ENCODE data around the gene TSPAN14.
"Not testable (repeated sequence)": the region's sequence is repeated elsewhere in the genome, so short reads cannot be mapped to it uniquely, and the experiment has no call there.

TSPAN14 gene, protein sequence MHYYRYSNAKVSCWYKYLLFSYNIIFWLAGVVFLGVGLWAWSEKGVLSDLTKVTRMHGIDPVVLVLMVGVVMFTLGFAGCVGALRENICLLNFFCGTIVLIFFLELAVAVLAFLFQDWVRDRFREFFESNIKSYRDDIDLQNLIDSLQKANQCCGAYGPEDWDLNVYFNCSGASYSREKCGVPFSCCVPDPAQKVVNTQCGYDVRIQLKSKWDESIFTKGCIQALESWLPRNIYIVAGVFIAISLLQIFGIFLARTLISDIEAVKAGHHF

DNA sequence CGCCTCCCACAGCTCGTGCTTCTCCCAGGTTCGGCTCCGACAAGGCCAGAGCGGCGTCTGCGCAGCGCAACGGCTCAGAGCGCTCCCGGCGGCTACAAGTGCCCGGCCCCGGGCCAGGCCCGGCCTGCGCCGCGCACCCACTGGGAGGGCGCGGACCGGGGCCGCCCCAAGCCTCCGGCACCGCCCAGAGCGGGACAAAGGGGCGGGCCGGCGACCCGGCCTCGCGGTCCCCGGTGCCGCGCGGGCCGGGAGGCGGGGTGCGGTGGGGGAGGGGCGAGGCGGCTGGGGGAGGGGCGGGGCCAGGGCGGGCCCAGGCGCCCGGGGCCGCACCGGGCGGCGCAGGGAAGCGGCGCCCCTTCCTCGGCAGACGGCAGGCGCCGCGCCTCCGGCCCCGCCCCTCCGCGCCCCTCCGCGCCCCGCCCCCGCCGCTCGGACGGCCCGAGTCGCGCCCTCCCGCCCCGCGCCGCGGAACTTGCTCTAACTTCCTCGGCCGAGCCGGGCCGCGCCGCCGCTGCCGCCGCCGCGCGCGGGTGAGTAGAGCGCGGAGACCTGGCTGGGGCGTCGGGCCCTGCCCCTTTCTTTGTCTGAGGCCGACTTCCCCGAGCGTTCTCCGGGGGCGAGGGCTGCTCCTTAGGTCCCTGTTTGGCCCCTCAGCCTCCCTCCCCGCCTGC, at the start of gene TSPAN14:
Gene TSPAN14, plus strand, starts transcription at position 469 of the 671 bp plus-strand sequence. CDS start 34,924 bp downstream, outside the sequence.
- peak; percentile 83 to 86 for DNase-seq

DNA sequence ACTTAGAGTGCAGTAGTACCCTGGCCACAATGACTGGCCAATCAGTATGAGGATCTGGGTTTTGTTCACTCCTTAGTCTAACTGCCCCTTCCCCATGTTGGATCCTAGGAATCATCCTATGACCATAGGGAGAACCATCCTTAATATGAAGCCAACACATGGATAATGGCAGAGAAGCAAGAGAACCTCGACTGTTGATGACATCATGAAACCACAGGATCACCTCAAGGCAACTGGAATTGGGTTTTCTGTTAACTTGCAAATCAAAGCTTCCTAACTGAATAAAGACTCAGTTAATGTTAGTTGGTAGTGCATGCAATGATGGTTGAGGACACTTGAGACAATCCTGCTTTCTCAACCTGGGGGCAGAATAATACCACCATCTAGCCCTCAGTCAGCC, 49.1 kb upstream of the TSPAN14 start:
- DNase-seq = no peak

DNA sequence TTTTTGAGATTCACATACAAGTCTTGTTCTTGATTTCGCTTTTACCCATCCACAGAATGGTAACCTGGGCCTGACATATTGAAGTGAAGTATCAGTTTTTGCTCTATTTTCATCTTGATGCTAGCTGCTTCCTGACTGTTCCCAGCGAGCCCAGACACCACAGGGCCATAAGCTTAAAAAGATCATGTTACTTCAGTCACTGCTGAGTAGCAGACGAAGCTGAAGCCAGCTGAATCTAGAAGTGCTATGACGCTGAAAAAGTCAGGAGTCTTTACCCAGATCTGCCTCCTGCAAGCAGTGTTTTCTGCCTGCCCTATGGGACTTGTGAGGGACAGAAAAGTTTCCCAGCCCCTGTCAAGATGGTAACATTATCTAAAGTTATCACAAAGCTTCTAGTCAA, 48.5 kb upstream of the TSPAN14 start:
- no peak for DNase-seq

DNA sequence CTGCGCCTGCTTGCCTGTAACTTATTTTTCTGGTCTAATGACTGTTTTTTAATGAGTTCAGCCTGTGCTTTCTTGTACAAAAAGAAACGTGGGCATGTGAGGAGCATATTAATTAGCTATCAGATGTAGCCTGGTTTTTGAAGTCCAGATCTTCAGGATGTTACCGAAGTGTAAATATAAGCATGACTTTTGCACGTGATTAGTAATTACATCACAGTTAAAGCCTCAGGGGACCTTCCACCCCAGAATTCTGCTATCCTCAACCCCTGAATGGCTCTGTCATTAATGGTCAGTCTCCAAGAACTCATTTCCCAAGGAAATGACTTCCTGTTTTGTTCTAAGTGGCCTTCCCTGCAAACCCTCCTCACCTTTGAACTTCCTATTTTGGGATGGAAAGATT, 47.9 kb upstream of the TSPAN14 start:
- DNase-seq = no peak

DNA sequence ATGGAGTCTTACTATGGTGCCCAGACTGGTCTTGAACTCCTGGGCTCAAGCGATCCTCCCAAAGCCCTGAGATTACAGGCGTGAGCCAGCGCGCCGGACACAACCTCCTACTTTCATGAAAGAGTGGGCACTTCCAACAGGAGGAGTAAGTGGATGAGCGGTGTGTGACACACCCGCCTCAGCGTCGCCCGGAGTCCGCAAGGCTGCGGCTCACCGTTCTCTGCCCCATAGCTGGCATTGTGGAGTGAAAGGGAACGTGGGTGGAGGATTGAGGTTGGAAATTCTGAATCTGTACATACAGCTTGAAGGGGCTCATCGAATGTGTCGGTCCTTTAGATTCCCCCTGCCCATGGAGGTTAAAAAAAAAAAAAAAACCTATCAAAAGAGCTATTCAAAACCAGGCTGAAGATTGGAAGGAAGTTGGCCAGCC, 46.3 kb upstream of the TSPAN14 start:
- peak; percentile 74 to 79 for DNase-seq

DNA sequence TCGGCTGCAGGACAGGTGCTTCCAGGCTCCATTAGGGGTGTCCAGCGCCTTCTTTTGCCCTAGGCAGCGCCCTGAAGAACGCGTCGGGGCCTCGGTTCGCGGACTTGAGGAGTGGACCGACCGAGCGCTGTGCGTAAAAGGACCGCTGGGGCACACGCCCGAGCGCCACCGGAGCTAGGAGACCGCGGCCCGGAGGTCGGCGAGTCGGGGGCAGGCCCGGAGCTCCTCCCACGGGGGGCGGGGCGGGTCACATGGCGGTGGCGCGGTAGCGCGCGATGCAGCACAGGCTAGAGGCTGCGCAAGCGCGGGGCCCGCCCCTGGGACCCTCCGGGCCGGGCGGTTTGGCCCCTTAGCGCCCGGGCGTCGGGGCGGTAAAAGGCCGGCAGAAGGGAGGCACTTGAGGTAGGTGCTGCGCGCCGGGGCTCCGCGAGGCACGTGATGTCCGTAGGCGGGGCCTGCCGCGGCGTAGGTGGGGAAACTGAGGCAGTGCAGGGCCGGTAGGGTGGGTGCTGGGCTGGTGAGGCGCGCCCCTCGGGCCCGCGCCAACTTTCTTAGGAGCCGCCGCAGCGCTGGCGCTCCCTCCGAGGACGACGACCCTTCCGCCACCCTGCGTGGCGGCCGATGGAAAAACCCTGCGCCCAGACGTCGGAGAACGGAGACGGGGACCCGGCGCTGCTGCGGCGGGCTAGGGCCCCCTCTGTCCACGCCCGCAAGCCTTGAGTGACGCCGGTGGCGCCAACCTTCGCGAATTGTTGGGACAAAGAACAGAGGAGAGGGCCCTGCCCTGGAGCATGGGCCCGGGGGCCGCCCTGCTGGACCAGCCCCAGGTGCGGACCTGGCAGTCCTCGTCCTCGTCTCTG, 45.6 kb upstream of the TSPAN14 start, which contains the start of gene PRXL2A:
Gene PRXL2A, plus strand, starts transcription at position 310 of the 860 bp plus-strand sequence. CDS start 11,917 bp downstream, outside the sequence.
- DNase-seq = peak; percentile 86 to 91

DNA sequence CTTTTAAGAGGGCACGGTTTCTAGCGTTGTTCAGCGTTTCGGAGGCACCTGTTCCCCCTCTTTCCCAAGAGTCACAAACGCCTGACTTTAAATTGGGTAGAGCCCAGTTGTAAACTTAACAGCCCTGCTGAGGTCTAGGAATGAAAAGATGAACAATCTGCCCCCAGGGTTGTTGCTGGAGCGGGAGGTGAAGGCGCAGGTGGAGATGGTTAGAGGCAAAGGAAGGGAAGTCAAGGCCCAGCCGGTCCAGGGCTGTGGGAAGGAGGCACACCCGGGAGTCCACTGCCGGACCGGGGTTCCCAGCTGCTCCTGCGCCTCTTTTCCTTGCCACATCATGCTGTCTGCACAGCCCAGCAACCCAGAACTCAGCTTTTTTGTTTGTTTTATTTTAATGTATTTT, 45.0 kb upstream of the TSPAN14 start:
- no peak for DNase-seq

DNA sequence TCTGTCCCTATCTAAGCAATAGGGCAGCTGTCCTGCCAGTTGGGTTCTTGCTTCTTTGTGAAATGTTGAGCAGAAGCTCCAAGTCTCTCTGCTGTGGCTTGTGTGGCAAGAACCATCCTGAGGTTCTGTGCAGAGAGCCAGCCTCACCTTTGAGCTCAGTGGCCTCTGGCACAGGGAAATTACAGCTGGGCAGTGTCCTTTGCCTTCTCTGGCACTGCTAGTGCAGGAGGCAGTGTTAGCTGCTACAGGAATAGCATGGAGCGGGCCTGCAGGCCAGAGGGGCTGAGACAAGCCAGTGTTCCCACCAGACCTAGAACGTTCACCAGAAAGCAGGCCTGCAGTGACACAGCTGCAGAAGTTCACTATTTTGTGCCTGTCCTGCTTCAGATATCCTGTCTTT, 44.0 kb upstream of the TSPAN14 start:
- DNase-seq = no peak

DNA sequence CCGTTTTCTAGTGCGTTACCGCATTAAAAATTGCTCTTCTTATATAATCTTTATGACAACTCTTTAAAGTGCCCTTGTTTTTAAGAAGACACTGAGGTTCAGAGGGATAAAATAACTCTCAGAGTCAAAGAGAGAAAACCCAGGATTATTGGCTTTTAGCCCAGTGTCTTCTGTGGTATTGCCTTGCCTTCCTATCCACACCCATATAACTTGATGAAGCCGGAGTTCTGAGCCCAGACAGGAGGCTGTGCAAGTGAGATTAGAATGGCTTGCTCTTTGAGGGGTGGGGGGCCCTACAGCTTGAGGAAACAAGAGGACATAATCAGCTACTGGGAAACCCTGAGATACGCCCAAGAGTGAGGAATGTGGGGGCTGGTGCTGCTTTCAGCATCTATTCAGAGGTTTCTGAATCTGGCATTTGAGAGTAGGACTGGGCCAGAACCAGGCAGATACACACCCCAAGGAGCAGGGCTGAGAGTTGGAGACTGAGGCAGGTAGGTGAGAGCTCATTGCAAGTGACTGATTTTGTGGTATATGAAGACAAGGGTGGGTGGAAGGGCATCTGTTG, 43.4 kb upstream of the TSPAN14 start:
- peak in 1 of 2 experiments; percentile 21 for DNase-seq

DNA sequence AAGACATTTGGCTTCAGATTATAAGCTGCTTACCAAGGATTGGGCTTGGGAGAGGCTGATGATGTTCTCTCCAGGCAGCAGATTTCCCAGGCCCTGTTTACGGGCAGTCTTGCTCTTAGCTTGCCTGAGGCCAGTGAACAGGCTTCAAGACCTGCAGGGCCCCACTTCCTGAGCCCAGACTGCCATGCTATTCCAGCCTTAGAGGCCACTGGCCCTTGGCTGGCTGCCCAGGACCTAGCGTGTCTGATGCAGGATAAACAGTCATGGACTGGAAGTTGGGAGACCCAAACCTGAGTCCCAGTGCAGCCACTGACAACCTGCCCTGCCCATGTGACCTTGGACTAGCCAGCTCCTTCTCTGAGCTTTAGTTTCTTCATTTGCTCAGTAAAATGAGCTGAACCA, 42.8 kb upstream of the TSPAN14 start:
- DNase-seq = no peak

DNA sequence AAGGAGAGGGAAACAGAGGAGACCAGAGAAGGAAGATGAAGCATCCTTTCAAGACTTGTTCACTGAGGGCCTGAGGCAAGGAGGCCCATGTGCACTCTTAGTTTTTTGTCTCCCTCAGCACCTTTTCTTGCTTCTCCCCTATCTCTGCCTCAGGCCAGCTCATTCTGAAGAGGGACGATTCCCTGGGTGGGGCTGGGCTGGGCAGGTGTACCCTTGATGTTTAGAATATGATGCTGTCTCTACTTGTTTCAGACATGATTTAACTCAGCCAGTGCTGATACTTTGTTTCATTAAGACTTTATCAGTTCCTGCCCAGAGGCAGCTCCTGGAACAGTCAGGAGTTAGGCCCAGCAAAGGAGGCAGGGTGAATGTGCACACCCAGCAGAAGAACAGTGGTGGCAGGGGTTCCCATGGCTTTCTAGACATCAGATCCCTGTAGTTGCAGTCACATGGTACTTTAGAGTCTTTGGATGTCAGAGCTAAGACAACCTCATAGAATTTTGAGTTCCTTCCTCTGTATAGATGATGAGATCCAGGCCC, 42.4 kb upstream of the TSPAN14 start:
- DNase-seq = no peak

DNA sequence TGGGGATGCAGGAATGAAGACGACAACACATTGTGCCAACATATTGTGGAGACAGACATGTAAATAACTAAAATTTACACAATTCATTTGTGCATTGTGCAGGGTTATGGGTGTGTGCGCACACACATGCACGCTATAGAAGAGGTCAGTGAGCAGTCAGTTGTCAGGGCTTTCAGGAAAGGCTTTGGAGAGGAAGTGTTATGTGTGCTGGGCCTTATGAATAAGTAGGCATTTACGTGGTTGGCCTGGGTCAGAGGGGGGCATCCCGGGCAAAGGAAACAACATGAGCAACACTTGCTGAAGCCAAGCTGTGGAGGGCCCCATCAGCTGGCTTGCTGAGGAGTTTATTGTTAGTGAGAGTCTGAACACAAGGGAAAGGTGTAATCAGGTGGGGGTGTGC, 41.6 kb upstream of the TSPAN14 start:
- peak; percentile 22 to 27 for DNase-seq

DNA sequence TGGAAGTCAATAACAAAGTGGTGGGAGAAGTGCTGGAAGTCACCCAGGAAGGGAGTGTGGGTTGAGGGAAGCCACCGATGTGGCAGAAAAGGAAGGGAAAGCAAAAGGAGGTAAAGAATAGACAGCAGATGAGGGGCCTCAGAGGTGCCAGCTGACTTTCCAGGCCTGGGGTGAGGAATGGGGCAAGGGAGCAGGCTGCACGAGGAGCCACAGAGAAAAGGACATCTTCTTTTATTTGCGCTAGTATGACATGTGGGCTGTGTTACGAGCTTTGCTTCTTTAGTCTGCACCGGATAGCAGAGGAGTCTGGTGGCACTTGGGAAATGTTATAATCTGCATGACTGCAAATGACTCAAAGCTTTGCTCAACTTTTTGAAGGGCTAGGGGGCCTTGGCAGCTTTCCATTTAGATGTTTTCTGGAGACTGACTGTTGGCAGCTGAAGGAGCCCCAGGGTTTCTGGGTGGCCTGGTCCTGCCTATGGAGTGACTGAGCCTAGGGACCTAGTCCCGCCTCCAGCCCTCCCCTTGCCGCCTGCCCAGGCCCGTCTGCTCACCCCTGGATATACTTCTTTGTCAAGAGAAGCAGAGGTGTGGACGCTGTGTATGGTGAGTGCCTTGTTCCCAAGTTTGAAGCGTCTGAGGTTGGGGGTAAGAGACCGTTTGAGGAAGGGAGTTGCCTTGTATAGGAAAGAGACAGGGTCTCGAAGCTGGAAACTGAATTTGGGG, 40.7 kb upstream of the TSPAN14 start:
- DNase-seq = peak in 1 of 2 experiments; percentile 20

DNA sequence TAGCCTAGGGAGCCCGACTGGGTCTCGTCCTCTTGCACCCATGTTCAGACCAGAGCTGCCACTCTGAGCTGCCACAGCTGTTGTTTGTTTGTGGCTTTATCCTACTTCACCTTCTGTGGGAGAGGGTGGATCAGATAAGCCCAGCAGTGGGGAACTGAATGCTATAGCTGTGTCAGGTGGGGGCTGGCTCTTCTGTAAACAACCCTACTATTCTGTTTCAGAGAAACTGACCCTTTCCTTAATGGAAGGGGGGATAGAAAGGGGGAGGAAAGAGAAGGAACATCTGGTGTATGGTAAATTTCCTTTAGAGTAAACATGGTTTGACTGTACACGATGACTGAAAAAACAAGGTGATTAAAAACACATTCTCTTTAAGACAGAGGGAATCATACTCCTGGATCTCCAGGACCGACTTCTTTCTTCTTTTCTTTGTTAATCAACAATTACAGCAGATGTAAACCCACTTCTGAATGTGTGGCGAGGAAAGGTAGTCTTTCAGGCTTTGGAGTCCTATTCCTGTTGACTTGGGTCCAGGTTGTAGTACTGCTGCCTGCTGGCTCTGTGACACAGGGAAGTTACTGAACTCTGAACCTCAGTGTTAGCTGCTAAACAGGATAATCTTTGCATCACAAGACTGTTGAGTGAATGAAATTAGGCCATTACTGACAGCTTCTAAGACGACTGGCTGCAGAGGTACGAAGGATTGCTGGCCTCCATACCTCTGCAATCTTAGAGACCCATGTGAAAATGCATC, 39.8 kb upstream of the TSPAN14 start:
- DNase-seq = no peak

DNA sequence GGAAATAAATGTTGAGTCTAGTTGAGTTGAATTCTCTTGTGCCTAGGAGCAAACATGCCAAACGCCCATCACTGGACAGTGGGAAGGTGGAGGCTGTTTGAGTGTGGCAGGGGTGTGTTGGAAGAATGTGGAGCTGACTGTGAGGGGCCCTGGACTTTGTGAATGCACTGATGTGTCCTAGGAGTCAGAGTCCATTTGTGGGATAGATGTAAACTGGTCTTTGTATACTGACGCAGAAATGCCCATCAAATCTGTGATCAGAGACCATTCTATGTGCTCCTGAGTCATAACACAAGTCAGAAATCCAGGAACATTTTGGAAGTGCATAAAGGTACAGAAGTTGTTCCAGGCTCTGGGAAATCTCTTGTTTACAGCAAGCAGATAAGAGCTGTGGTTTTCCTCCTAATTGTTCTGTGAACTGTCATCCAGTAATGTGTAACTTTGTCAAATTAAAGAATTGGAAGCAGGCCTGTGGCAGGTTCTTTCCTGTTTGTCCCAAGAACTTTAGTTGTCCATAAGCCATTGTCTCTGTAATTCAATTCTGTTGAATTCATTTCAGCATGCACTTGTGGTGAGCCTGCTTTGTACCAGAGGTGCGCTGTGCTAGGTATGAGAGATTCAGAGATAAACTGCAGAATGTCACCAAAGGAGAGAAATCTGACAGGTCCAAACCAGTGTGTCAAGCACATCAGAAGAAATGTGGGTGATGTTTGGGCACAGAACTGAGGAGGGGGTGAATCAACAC, 38.2 kb upstream of the TSPAN14 start:
- DNase-seq = no peak

DNA sequence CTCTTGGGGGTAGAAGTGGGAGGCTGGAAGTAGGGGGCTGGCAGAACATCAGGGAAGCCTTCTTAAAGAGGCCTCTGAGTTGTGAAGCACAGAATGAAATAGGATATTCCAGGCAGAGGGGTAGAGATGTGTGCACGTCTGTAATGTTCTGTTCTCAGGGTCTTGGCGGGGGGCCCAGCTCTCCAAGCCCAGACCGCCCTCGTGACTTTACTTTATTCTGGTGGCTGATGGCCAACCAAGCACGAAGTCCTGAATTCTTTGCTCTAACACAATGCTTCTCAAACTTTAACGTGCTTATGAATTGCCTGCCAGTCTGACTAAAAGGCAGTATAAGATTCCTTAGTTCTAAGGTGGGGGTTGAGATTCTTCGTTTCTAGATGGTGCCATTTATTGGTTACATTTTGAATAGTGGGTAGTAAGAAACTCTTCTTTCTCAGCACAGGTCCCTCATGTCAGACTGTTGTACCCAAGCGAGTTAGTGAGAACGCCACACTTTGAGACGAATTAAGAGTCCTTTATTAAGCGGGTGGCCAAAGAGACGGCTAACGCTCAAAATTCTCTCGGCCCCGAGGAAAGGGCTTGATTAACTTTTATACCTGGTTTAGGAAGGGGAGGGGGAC, 37.5 kb upstream of the TSPAN14 start:
- no peak for DNase-seq

DNA sequence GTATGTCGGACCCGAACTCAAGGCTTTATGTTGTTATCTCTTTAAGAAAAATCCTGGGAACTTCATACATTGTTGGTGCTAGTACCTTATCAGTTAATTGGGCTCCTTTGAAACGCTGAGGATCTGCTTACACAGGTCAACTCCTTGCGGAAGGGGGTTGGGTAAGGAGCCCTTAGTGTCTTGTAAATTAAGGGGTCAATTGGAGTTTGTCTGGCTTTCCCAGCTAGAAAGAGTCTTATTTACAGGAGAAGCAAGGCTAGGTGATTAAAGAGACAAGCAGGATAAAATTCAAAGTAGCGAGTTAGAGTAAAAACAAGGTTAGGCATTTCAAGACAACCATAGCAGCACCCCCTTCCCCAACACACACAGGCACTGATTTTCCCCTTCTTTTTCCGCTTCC, 36.9 kb upstream of the TSPAN14 start:
- DNase-seq = not testable (repeated sequence)

DNA sequence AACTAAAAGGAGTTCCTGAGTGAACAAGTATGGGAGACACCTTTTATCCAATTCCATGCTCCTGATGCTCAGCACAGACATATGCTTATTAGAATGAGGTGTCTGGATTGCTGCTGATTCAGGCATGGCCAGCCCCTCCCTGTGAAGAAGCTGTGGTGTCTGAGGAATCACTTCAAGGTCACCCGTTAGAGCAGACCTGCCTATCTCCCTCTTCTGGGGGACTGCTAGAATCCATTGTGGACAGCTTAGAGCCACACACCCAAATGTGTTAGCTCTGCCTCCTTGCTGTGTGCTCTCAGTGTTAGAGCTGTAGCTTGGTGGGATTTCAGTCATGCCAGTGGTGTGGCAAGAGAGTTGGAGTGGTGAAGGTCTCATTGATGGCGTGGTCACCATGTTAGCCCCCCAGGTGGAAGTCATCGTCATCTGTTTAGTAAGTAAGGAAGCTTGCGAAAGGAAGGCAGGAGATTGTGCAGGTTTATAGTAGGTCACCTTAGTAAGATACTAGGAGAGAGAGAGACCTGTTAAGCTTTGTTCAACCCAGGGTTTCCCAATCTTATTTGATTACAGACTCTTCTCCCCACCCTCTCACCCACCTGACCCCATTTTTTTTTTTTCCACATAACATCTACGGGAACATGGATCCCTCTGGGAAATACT, 32.9 kb upstream of the TSPAN14 start:
- no peak for DNase-seq

DNA sequence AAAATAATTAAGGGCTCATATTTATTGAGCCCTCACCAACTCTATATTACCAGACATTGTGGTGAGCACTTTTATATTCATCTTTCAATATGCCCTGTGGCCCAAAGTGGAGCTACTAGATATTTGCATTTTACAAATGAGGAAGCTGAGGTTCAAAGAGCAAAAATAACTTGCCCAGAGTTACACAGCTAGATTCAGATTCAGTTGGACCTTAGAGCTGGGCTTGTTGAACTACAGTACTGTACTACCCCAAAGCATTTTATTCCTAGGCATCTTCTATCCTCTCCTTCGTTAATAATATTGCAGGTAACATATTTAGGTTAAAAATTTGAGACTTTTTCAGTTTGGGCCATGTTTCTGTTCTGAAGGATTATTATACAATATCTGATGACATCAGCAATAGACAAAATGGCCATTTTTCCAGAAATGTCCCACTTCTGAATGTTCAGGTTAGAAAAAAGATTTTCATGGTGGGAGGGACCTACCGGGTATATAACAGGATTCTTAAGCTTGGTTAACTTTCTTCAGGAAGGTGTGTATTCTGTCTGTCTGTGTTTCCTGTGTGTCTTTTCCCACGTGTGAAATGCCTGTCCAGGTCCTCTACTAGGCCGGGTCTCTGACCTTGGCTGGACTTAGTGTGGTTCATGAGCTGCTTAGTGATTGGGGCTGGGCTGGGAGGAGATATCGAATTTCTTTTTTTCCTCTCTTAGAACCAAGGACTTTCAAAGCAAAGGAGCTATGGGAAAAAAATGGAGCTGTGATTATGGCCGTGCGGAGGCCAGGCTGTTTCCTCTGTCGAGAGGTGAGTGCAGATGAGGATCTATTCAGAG, 32.2 kb upstream of the TSPAN14 start:
- no peak for DNase-seq

Data from activated T-cell treated with anti-CD3 and anti-CD28 coated beads, Interleukin-2, amount 50 U/mL, for 48 hours (primary cell).